Psoas muscle (tissue), 8 donors: ENCODE measurements around the gene MSANTD2. TPM values are rescaled to one million over a fixed set of nuclear protein-coding genes. Genes with fewer than 3 reads are reported as not detected.
A peak's percentile ranks its signal among the peaks of the same experiment; 100 is the strongest.

Experiments
- ATAC-seq, 4 donors: fragments of 200-7000 bp; cut with Tn5 transposase; one replicate each; pipeline ENCODE4 v1.9.1; 2020; ENCODE audit warnings: moderate library complexity in 3 of 4, mild to moderate bottlenecking in 2 of 4
- DNase-seq, 2 donors: peaks; one replicate each; pipeline ENCODE4 v3.0.0-alpha.2; 2020
- H3K27ac ChIP-seq: fragments of 200-600 bp; one replicate; pipeline ENCODE4 v1.8.0; 2022
- H3K27me3 ChIP-seq, 3 donors: fragments of 200-600 bp in 1 of 3; one replicate each; pipeline versions ENCODE4 v1.6.1 to v1.8.0; 2013 to 2022; ENCODE audit warnings: low read length in 2 of 3, mild to moderate bottlenecking in 2 of 3, moderate library complexity in 1 of 3; ENCODE audit not compliant: insufficient read depth in 3 of 3
- H3K36me3 ChIP-seq, 2 donors: fragments of 200-600 bp in 1 of 2; one replicate each; pipeline versions ENCODE4 v1.6.1 to v1.8.0; 2013 to 2022; ENCODE audit warnings: low read depth in 1 of 2, mild to moderate bottlenecking in 1 of 2, moderate library complexity in 1 of 2; ENCODE audit not compliant: insufficient read depth in 1 of 2
- H3K4me1 ChIP-seq: fragments of 200-600 bp; one replicate; pipeline ENCODE4 v1.8.0; 2022
- H3K4me3 ChIP-seq: fragments of 200-600 bp; one replicate; pipeline ENCODE4 v1.8.0; 2022; ENCODE audit warnings: mild to moderate bottlenecking
- H3K9me3 ChIP-seq: fragments of 200-600 bp; one replicate; pipeline ENCODE4 v1.8.0; 2022
- CTCF ChIP-seq: fragments of 200-600 bp; IDR thresholded peaks from one replicate; pipeline ENCODE4 v1.8.0; 2022; ENCODE audit warnings: antibody characterized with exemption
- WGBS, 3 donors: extraction: QIAGEN DNeasy Blood & Tissue Kit; methylation state at CpG; one replicate each; pipeline versions ENCODE4 v1.1.6 to v1.1.7; 2013; 5-methylcytosine and 5-hydroxymethylcytosine counted together
- intact Hi-C, 2 donors: fragments of 100-400 bp; cut with DNase I; formaldehyde crosslinking; loops; one replicate each; pipeline versions ENCODE4 v1.11.0 to v1.14.2; 2022
- polyA plus RNA-seq, 3 donors: library from polyadenylated mRNA; stranded (reverse); fragments of 200-250 nt; gene quantifications; one replicate each; pipeline ENCODE4 v1.2.3, GENCODE V29; 2013
- total RNA-seq, 4 donors: library from RNA; stranded (reverse); fragmentation: NEBNext Ultra II Directional in 2 of 4; extraction: Animal tissue kit (Norgen Biotek cat#: 25700) in 2 of 4; gene quantifications; one replicate each; pipeline versions ENCODE4 v1.2.1 to v1.2.4, GENCODE V29; 2021 to 2023
- donor health status: healthy with polysubstance abuse.
- donor health status: DM: no; HTN: no; CAD: no; lungs with moderate emphysema.
- donor health status: Bipolar disorder and iron deficiency.
- donor health status: healthy.
- donor health status: DM: yes; HTN: yes; CAD: no.
- donor health status: DM: no; HTN: no; CAD: no.
- donor health status: DM: no; HTN: no; CAD: no.
- donor health status: DM: yes; HTN: yes; CAD: no.

The MSANTD2 gene
- total and polyA plus RNA-seq, 7 donors: 2.8 to 5.4 (median 4.0) TPM

- intact Hi-C loops: loop anchor here (1.0 to 5.0 kb wide), 3 partner anchors 25 to 198 kb away; partner anchors contain the start of genes ESAM (in 1 of the 2) and ROBO3 (in 1 of the 2)
- TF ChIP-seq CTCF: no peak
- no peaks in the 10 kb centered on the region for H3K9me3 ChIP-seq
Observed at GRCh38 chr11:124839972-124840621, 39.9 kb upstream of the MSANTD2 start.

GRCh38 chr11:124839128-124839971 is 39.1 kb upstream of the MSANTD2 start:
- peak in 1 of 2 donors; percentile 49 for DNase-seq
- no peak for TF ChIP-seq CTCF
- Histone ChIP-seq H3K4me1 (peaks cover 9% of the 10 kb centered on the region), H3K27me3 (peaks cover 0 to 65% (median 33%) of the 10 kb centered on the region in 3 donors), H3K36me3 (no peaks in the 10 kb centered on the region), H3K27ac (no peak overlapping the region), H3K4me3 (peak overlapping the region; percentile 63), H3K9me3 (no peaks in the 10 kb centered on the region)
- intact Hi-C loops: loop anchor here (1.0 to 5.0 kb wide), 3 partner anchors 26 to 197 kb away; partner anchors contain the start of genes ESAM (in 1 of the 2) and ROBO3 (in 1 of the 2)
- WGBS, 3 donors: 1 to 2% (median 2%) methylated on average over 58 to 87 of the region's 87 CpGs
- peak in 1 of 4 donors; percentile 35 for ATAC-seq

More at GRCh38 chr11:124839972-124840621, 39.9 kb upstream of the MSANTD2 start:
- 24 to 31% (median 29%) methylated on average over 20 of the region's 20 CpGs for WGBS, 3 donors
- Histone ChIP-seq H3K4me3 (peak overlapping the region; percentile 63), H3K36me3 (no peaks in the 10 kb centered on the region), H3K4me1 (peaks cover 9% of the 10 kb centered on the region), H3K27ac (no peak overlapping the region), H3K27me3 (peaks cover 0 to 73% (median 40%) of the 10 kb centered on the region in 3 donors)
- ATAC-seq (no peak), DNase-seq (no peak)

GRCh38 chr11:124838805-124839127 is 38.6 kb upstream of the MSANTD2 start:
- no peaks in the 10 kb centered on the region for H3K9me3 ChIP-seq
- ATAC-seq (no peak), DNase-seq (no peak)
- no peaks in the 10 kb centered on the region for H3K36me3 ChIP-seq
- H3K4me1 ChIP-seq: peaks cover 9% of the 10 kb centered on the region
- peaks cover 0 to 59% (median 31%) of the 10 kb centered on the region in 3 donors for H3K27me3 ChIP-seq
- peak overlapping the region; percentile 63 for H3K4me3 ChIP-seq
- TF ChIP-seq CTCF: no peak
- intact Hi-C loops: loop anchor here (1.0 to 5.0 kb wide), 3 partner anchors 27 to 196 kb away; partner anchors contain the start of genes ESAM (in 1 of the 2) and ROBO3 (in 1 of the 2)
- H3K27ac ChIP-seq: no peak overlapping the region
- WGBS, 3 donors: 34 to 36% (median 34%) methylated on average over 5 of the region's 5 CpGs

GRCh38 chr11:124837491-124837856 is 37.3 kb upstream of the MSANTD2 start:
- Histone ChIP-seq H3K27ac (no peak overlapping the region), H3K36me3 (no peaks in the 10 kb centered on the region), H3K4me1 (peaks cover 9% of the 10 kb centered on the region), H3K27me3 (peaks cover 0 to 46% (median 25%) of the 10 kb centered on the region in 3 donors), H3K9me3 (no peaks in the 10 kb centered on the region), H3K4me3 (no peak overlapping the region)
- intact Hi-C loops: loop anchor here (2.0 to 5.0 kb wide), 4 partner anchors 75 to 195 kb away; partner anchors contain the start of gene ESAM (in 2 of the 2)
- ATAC-seq (peak in 2 of 4 donors; percentile 53 to 60), DNase-seq (no peak)
- WGBS, 3 donors: 26 to 34% (median 32%) methylated on average over 3 of the region's 3 CpGs
- TF ChIP-seq CTCF: no peak
